NCI-H2227 (cell line): ENCODE measurements around the gene SPACA4.
A peak's percentile ranks its signal among the peaks of the same experiment; 100 is the strongest.

Experiments used
- DNase-seq: peaks from one replicate; lab custom pipeline; 2025; ENCODE audit not compliant: unreplicated experiment; lab: John Stamatoyannopoulos, UW

SPACA4 gene

DNA sequence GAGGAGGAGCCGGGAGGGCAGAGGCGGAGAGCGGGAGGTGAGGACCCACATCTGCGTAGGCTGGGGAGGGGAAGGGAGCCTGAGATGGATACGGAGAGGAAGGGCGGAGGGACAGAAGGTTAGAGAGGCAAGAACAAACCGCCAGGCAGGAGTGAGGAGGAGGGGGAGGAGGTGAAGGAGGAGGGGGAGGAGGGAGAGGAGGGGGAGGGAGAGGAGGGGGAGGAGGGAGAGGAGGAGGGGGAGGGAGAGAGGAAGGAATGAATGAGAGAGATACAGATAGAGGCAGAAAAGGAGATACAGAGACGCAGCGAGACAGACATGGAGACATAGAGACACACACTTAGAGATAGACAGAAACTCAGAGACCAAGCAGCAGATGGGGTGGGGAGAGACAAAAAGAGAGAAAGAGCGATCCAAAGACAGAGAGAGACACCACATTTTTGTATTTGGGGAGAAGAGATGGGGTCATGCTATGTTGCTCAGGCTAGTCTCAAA, 40.2 kb downstream of the SPACA4 start:
- DNase-seq = no peak

DNA sequence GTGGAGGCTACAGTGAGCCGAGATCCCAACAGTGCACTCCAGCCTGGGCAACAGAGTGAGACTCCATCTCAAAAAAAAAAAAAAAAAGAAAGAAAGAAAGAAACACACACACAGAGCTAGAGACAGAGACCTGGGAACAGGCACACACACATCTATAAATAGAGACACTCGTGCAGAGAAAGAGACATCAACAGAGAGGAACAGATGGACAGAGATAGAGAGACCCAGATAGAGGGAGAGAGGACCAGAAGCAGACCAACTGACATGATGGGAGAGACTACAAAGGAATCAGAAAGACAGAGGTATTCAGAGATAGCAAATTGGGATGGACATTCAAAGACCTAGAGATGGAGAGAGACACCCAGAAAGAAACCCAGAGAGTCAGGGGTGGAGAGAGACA, 41.6 kb downstream of the SPACA4 start:
- no peak for DNase-seq

DNA sequence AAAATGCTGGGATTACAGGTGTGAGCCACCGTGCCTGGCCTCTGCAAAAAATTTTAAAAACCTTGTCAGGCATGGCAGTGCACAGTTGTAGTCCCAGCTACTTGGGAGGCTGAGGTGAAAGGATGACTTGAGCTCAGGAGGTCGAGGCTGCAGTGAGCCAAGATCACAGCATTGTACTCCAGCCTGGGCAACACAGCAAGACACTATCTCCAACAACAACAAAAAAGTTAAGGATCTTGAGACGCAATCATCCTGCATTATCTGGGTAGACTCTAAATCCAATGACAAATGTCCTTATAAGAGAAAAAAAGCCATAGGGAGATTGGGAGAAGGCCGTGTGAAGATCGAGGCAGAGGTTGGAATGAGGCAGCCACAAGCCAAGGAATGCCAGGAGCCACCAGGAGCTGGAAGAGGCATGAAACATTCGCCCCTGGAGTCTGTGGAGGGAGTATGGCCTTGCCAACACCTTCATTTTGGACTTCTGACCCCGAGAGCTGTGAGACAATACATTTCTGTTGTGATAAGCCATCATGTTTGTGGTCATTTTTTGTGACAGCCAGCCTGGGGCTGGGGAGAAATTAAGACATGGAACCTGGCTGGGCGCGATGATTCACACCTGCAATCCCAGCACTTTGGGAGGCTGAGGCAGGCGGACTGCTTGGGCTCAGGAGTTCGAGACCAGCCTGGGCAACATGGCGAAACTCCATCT, 44.6 kb downstream of the SPACA4 start:
- no peak for DNase-seq

- no peak for DNase-seq
Observed at GRCh38 chr19:48651683-48652048, 45.1 kb downstream of the SPACA4 start.

- peak; percentile 48 for DNase-seq
Observed at GRCh38 chr19:48654299-48655059, 47.9 kb downstream of the SPACA4 start.

- DNase-seq = no peak
Observed at GRCh38 chr19:48656840-48657474, 50.4 kb downstream of the SPACA4 start.
